GM18505 (cell line): ENCODE data around the gene CDH16.
"Not testable (repeated sequence)": the region's sequence is repeated elsewhere in the genome, so short reads cannot be mapped to it uniquely, and the experiment has no call there.

Experiments used
- ATAC-seq: cut with Tn5 transposase; IDR thresholded peaks from one replicate; pipeline ENCODE4 v1.9.1; 2021; ENCODE audit not compliant: unreplicated experiment
- POLR2A ChIP-seq: IDR thresholded peaks from 4 replicates; pipeline ENCODE4 v1.6.1; 2011; ENCODE audit warnings: borderline replicate concordance; ENCODE audit not compliant: insufficient read depth, insufficient read length; ENCODE audit errors: extremely low read depth

Gene CDH16

GRCh38 chr16:66881014-66881417 lies 37.7 kb downstream of the CDH16 start:
- no peak for TF ChIP-seq POLR2A
- no peak for ATAC-seq

DNA sequence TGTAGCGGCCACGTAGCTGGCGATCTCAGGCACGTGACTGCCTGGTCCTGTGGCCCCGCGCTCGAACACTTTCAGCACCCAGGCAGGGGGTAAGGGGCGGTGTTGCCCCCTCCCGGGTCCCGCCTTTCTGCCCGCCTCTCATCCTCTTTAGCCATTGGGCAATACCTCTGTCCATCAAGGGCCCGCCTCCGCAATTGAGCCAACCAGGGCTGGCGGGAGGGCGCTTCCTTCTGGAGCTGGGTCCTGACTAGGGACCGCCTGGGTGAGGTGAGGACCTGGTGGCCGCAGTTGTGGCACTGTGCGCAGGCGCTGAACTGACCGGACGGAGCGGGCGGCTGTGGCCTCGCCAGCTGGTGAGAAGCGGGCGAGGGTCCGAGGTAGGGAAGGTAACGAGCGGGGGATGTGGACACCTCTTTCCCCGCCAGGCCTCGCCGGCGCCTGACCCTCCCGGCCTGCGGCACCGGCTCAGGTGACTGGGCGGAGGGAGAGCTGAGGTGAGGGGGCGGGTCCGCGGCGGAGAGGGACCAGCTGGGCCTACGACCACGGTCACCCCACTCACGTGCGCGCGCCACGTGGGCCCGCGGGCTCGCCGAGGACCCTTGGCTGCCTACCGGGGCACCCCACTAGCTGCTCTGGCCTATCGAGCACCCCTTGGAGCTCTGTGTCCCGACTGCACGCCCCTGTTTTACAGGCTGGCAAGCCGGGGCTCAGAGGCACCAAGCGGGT lies 38.2 kb downstream of the CDH16 start, which contains the start of gene PDP2:
TSS of gene PDP2 (plus strand) at position 228 of the 726 bp plus-strand sequence. CDS start 3,770 bp downstream, outside the sequence.
- peak; percentile 97 for ATAC-seq
- TF ChIP-seq POLR2A: peak; percentile 83

GRCh38 chr16:66878067-66878466 lies 40.6 kb downstream of the CDH16 start:
- no peak for TF ChIP-seq POLR2A
- no peak for ATAC-seq

DNA sequence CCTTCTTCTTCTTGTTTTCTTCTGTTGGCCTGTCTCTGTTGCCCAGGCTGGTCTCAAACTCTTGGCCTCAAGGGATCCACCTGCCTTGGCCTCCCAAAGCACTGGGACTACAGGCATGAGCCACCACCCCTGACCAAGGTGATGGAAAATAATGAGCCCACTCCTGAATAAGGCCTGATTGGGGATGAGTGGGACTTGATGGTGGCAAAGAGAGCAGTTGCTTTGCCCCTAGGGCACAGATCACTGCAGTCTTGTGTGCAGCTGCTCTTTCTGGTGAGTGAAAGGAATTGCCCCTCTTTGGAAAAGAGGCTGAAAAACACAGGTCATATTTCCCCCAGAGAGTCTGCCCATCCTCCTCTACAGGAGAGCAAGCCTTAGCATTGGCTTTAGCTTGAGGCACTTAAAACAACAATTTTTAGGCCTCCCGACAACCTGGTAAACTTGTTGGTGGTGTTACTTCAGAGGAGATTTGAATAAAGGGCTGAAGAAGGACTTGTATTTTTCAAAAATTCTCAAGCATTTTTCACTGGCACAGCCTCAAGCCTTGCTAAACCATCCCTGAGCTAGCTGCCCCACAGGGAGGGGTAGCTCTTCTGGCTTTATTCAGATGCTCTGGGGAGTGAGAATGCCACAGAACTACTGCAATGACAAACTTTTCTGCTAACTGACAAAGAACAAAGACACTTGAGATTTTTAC lies 44.5 kb downstream of the CDH16 start:
- TF ChIP-seq POLR2A: no peak
- no peak for ATAC-seq

GRCh38 chr16:66873685-66874055 lies 45.0 kb downstream of the CDH16 start:
- no peak for ATAC-seq
- TF ChIP-seq POLR2A: no peak

DNA sequence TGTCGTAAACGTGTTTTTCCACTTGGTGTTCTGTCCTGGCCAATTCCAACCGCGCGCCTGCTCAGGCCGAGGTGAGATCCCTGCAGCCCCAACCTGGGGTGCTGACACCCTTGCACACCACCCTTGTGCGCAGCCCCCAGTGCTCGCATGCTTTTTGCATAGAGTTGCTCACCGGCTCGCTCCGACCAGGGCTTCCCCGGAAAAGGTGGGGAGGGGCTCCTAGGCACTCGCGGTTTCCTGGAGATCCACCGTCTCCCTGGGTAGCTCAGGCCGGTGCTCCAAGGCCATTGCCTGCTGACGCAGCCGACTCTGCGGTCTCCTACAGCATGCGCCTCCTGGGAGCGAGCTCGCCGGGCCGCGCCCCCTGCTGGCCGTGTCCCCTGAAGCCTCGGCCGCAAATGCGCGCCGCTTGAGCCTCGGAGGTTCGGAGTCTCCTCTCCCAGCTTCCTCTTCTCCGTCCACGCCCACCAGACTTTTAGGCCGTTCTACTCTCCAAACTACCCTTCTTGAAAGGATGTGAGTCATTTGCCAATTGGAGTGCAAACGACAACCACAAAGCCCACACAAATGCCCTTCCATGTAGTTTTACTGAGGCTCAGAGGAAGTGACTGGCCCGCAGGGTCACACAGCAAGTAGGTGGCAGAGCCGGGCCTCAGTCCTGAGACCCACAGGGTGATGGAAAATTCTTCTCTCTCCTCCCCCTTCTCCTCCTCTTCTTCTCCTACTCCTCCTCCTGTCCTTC lies 45.6 kb downstream of the CDH16 start:
- TF ChIP-seq POLR2A: no peak
- peak; percentile 92 for ATAC-seq

GRCh38 chr16:66872559-66872942 lies 46.1 kb downstream of the CDH16 start:
- ATAC-seq: no peak
- TF ChIP-seq POLR2A: no peak

DNA sequence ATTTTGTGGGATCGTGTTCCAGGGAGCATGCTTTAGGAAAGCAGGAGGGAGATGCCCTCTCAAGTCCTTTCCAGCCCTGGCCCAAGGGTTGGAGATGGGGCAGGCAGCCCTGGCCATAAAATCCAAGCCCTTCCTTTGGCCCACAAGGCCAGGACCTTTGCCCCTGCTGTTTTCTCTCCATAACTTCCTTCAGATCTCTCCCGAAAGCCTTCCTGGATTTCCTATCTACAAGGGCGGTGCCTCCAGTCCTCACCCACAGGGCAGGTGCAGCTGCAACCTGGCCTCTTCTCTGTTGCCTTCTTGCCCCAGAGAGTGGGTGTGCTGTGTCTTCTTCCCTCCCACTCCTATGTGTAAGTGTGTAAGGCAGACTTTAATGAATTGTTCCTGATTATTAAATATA lies 46.8 kb downstream of the CDH16 start:
- ATAC-seq: no peak

GRCh38 chr16:66871363-66871762 lies 47.3 kb downstream of the CDH16 start:
- not testable (repeated sequence) for ATAC-seq

More for the DNA sequence above, 46.8 kb downstream of the CDH16 start:
- no peak for TF ChIP-seq POLR2A

- ATAC-seq: no peak
- TF ChIP-seq POLR2A: no peak
Observed at GRCh38 chr16:66869424-66869823, 49.3 kb downstream of the CDH16 start.

DNA sequence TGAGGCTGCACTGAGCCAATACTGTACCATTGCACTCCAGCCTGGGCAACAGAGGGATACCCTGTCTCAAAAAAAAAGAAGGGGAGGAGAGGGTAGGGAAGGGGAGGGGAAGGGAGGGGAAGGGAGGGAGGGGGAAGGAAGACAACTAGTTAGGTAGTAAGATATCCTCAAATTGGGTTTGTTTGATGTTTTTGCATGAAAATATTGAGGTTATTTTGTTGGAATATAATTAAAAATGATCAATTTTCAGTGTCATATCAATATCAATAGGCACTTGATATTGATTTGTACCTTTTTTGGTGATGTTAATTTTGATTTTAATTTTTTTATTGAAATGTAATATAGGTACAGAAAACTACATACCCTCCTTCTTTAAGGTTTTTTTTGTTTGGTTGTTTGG lies 55.0 kb downstream of the CDH16 start:
- no peak for TF ChIP-seq POLR2A
- ATAC-seq: no peak

DNA sequence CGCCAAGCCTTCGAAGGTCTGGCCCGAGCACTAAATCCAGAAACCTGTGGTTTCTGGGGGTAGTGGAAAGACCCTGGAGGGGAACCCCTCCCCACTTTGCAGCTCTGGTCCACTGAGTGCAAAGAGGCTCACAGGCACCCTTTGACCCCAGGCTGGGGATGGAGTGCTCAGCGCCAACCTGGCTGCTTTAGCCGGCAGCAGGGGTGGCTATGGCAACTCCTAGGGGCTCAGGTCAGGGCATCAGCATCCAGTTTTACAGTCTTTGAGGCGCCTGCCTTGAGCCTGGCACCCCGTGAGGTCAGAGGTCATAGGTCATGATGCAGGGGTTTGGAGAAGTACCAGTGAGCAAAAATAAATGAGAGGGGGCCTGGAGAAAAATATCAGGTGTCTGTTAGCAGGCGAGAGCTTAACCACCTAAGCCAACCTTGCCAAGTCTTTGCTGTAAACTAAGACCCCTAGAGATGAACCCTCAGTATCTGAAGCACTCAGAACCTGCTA lies 56.6 kb downstream of the CDH16 start:
- no peak for TF ChIP-seq POLR2A

DNA sequence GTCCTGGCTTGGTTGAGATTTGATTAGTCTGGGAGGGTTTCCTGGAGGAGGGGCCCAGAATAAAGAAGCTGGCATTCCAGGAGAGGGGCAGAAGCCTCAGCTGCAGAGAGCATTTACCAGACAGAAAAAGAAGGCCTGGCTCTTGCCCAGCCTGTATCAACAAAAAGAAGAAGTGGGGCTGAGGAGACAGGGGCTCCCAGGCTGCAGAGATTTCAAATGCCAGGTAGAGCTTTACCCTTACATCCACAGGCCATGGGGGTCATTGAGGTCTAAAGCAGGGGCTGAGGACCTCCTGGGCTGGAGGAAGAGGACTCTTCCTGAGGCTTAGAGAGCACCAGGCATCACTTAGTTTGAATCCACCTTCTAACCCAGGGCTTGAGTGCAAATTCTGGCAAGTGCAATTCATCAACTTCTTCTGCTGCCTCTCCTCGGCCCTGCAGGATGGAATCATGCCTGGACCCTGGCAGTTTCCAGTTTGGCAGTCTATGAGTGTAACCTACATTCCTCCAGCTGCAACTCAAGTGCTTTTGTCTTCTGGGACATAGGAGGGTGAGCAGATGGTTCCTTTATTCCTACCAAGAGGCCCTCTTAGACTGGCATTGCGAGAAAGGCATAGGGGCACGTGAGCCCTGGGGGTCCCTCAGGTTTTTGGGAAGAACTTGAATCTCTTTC lies 59.2 kb downstream of the CDH16 start:
- ATAC-seq: no peak

More for the DNA sequence above, 56.6 kb downstream of the CDH16 start:
- ATAC-seq: no peak

GRCh38 chr16:66858740-66859396 lies 59.8 kb downstream of the CDH16 start:
- no peak for ATAC-seq

More for the DNA sequence above, 59.2 kb downstream of the CDH16 start:
- TF ChIP-seq POLR2A: no peak

More at GRCh38 chr16:66858740-66859396, 59.8 kb downstream of the CDH16 start:
- no peak for TF ChIP-seq POLR2A
